Liver (tissue), 9 donors: ENCODE measurements around the gene NFATC2. TPM values are rescaled to one million over a fixed set of nuclear protein-coding genes. Genes with fewer than 3 reads are reported as not detected.

Source experiments
- DNase-seq: peaks from one replicate; pipeline ENCODE4 v3.0.0-alpha.2; 2017; ENCODE audit warnings: low spot score
- H3K27ac ChIP-seq, 2 donors: one replicate each; pipeline ENCODE4 v1.7.0; 2013; ENCODE audit warnings: inconsistent platforms in 2 of 2, low read length in 2 of 2, control low read depth in 1 of 2, low read depth in 1 of 2, mild to moderate bottlenecking in 1 of 2
- H3K27me3 ChIP-seq, 4 donors: one replicate each; pipeline versions ENCODE4 v1.6.1 to v1.7.0; 2013; ENCODE audit warnings: low read length in 3 of 4, inconsistent platforms in 1 of 4, mild to moderate bottlenecking in 1 of 4, moderate library complexity in 1 of 4; ENCODE audit not compliant: control insufficient read depth in 4 of 4, insufficient read depth in 4 of 4
- H3K36me3 ChIP-seq, 4 donors: one replicate each; pipeline versions ENCODE4 v1.6.1 to v1.7.0; 2013; ENCODE audit warnings: low read length in 3 of 4, mild to moderate bottlenecking in 3 of 4, low read depth in 1 of 4, moderate library complexity in 1 of 4; ENCODE audit not compliant: control insufficient read depth in 4 of 4, insufficient read depth in 3 of 4
- H3K4me1 ChIP-seq, 4 donors: one replicate each; pipeline versions ENCODE4 v1.6.1 to v1.7.0; 2013; ENCODE audit warnings: low read length in 3 of 4, mild to moderate bottlenecking in 3 of 4, moderate library complexity in 1 of 4; ENCODE audit not compliant: control insufficient read depth in 4 of 4, insufficient read depth in 4 of 4
- H3K4me3 ChIP-seq, 3 donors: one replicate each; pipeline versions ENCODE4 v1.6.1 to v1.7.0; 2013; ENCODE audit warnings: low read length in 3 of 3, control low read depth in 1 of 3, low read depth in 1 of 3, mild to moderate bottlenecking in 1 of 3
- H3K9ac ChIP-seq, 2 donors: one replicate each; pipeline ENCODE4 v1.7.0; 2013; ENCODE audit warnings: low read length in 2 of 2, mild to moderate bottlenecking in 2 of 2, moderate library complexity in 2 of 2, control low read depth in 1 of 2, low read depth in 1 of 2
- H3K9me3 ChIP-seq, 4 donors: one replicate each; pipeline versions ENCODE4 v1.6.1 to v1.7.0; 2013; ENCODE audit warnings: low read length in 3 of 4; ENCODE audit not compliant: control insufficient read depth in 4 of 4
- ATF3 ChIP-seq: IDR thresholded peaks from 2 replicates; pipeline ENCODE4 v1.6.1; 2016; ENCODE audit warnings: antibody characterized with exemption
- CTCF ChIP-seq: fragments of 150-350 bp; IDR thresholded peaks from 2 replicates; pipeline ENCODE4 v1.5.1; 2017; ENCODE audit warnings: improper control_type of control experiment, low read depth, low read length; ENCODE audit not compliant: missing input control
- EGR1 ChIP-seq, 2 donors: IDR thresholded peaks; 2 replicates each; pipeline ENCODE4 v1.6.1; 2016 to 2018; ENCODE audit warnings: antibody characterized with exemption in 2 of 2, low read depth in 2 of 2
- FOXA1 ChIP-seq: IDR thresholded peaks from 2 replicates; pipeline ENCODE4 v1.6.1; 2016; ENCODE audit warnings: antibody characterized with exemption
- FOXA2 ChIP-seq: IDR thresholded peaks from 2 replicates; pipeline ENCODE4 v1.6.1; 2016; ENCODE audit warnings: antibody characterized with exemption
- GABPA ChIP-seq, 2 donors: IDR thresholded peaks in 1 of 2; conservative IDR thresholded peaks in 1 of 2; 2 replicates each; pipeline ENCODE4 v1.6.1; 2016; ENCODE audit warnings: antibody characterized with exemption in 2 of 2, mild to moderate bottlenecking in 1 of 2, moderate library complexity in 1 of 2
- HNF4A ChIP-seq, 2 donors: conservative IDR thresholded peaks; 2 replicates each; pipeline ENCODE4 v1.6.1; 2016; ENCODE audit warnings: antibody characterized with exemption in 2 of 2, mild to moderate bottlenecking in 2 of 2
- HNF4G ChIP-seq: IDR thresholded peaks from 2 replicates; pipeline ENCODE4 v1.6.1; 2016; ENCODE audit warnings: antibody characterized with exemption
- JUND ChIP-seq, 2 donors: IDR thresholded peaks; 2 replicates each; pipeline ENCODE4 v1.6.1; 2016; ENCODE audit warnings: antibody characterized with exemption in 2 of 2
- MAX ChIP-seq: IDR thresholded peaks from 2 replicates; pipeline ENCODE4 v1.6.1; 2016; ENCODE audit warnings: antibody characterized with exemption
- NR2F2 ChIP-seq: IDR thresholded peaks from 2 replicates; pipeline ENCODE4 v1.6.1; 2016; ENCODE audit warnings: antibody characterized with exemption
- RAD21 ChIP-seq, 2 donors: IDR thresholded peaks; 2 replicates each; pipeline ENCODE4 v1.6.1; 2016; ENCODE audit warnings: antibody characterized with exemption in 2 of 2, mild to moderate bottlenecking in 2 of 2
- RXRA ChIP-seq, 2 donors: IDR thresholded peaks; 2 replicates each; pipeline ENCODE4 v1.6.1; 2017 to 2018; ENCODE audit warnings: antibody characterized with exemption in 2 of 2, mild to moderate bottlenecking in 1 of 2
- SP1 ChIP-seq: IDR thresholded peaks from 2 replicates; pipeline ENCODE4 v1.6.1; 2018; ENCODE audit warnings: antibody characterized with exemption, mild to moderate bottlenecking
- TAF1 ChIP-seq: conservative IDR thresholded peaks from 2 replicates; pipeline ENCODE4 v1.6.1; 2016; ENCODE audit warnings: antibody characterized with exemption, mild to moderate bottlenecking
- YY1 ChIP-seq: IDR thresholded peaks from 2 replicates; pipeline ENCODE4 v1.6.1; 2016; ENCODE audit warnings: antibody characterized with exemption, mild to moderate bottlenecking
- whole genome bisulfite sequencing: extraction: QIAGEN DNeasy Blood & Tissue Kit; methylation state at CpG from one replicate; pipeline ENCODE4 v1.1.7; 2013; 5-methylcytosine and 5-hydroxymethylcytosine counted together
- polyA plus RNA-seq, 2 donors: library from polyadenylated mRNA; stranded (reverse) in 1 of 2; unstranded in 1 of 2; fragments of 200-250 nt in 1 of 2; fragments of >200 nt in 1 of 2; fragmentation: Nextera tagmentation in 1 of 2; extraction: Ambion mirVana in 1 of 2; gene quantifications; one replicate each; pipeline versions ENCODE4 v1.2.1 to v1.2.3, GENCODE V29; 2013 to 2015
- total RNA-seq, 2 donors: library from RNA; depleted of rRNA; stranded (reverse); fragments of >200 nt; gene quantifications; one replicate each; pipeline ENCODE4 v1.2.3, GENCODE V29; 2014
- TF ChIP-seq, protein P1 (sequence below): IDR thresholded peaks from 2 replicates; pipeline ENCODE4 v1.6.1; 2016; ENCODE audit warnings: antibody characterized with exemption
- TF ChIP-seq, protein P2 (sequence below): IDR thresholded peaks from 2 replicates; pipeline ENCODE4 v1.6.1; 2016; ENCODE audit warnings: antibody characterized with exemption, mild to moderate bottlenecking
- donor health status: healthy.
- donor health status: healthy.
- donor health status: healthy.
- donor health status: healthy.
- donor health status: healthy.

The NFATC2 gene
- total and polyA plus RNA-seq, 4 donors = 1.2 to 6.7 (median 2.6) TPM

DNA sequence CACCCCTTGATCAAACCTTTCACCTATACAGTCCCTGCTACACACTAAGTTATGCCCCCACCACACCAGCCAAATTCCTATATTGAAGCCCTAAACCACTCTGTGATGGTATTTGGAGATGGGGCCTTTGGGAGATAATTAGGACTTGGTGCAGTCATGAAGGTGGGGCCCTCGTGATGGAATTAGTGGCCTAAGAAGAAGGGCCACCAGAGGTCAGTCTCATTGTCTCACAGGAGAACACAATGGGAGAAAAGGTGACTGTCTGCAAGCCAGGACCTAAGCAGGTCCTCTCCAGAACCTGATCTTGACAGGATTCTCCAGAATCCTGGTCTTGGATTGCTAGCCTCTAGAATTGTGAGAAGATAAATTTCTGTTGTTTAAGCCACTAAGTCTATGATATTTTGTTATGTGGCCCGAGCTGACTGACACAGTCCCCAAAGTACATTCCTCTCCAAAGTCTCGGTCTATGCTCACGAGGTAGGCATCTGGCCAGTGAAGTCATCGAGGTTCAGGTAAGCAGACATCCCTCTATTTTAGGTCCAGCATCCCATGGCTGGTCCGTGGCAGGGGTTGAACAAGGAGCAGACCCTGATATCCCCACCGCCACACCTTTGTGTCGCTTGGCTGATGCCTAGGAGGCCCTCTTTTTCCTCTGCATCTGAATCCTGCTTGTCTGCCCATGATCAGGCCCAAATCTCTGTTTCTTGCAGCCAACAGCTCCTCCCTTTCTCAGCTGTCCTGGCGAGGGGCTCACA is 138.9 kb downstream of the NFATC2 start:
- no peak overlapping the region for H3K4me3 ChIP-seq
- peaks cover 5 to 14% (median 6%) of the 10 kb centered on the region in 4 donors for H3K4me1 ChIP-seq
- TF ChIP-seq GABPA (IDR thresholded peaks at IDR 0.05 in 1 of 2, conservative IDR thresholded peaks at IDR 0.05 in 1 of 2) = no peak
- no peak for TF ChIP-seq FOXA1
- TF ChIP-seq HNF4A (conservative IDR thresholded peaks at IDR 0.05) = no peak
- TF ChIP-seq EGR1 (IDR thresholded peaks at IDR 0.05; ENCODE audit: low read depth in 2 of 2) = no peak
- TF ChIP-seq CTCF = no peak
- TF ChIP-seq NR2F2 = no peak
- no peak for TF ChIP-seq FOXA2
- TF ChIP-seq RXRA (IDR thresholded peaks at IDR 0.05) = no peak
- TF ChIP-seq RAD21 (IDR thresholded peaks at IDR 0.05) = no peak
- no peak for TF ChIP-seq HNF4G
- TF ChIP-seq, protein P1, sequence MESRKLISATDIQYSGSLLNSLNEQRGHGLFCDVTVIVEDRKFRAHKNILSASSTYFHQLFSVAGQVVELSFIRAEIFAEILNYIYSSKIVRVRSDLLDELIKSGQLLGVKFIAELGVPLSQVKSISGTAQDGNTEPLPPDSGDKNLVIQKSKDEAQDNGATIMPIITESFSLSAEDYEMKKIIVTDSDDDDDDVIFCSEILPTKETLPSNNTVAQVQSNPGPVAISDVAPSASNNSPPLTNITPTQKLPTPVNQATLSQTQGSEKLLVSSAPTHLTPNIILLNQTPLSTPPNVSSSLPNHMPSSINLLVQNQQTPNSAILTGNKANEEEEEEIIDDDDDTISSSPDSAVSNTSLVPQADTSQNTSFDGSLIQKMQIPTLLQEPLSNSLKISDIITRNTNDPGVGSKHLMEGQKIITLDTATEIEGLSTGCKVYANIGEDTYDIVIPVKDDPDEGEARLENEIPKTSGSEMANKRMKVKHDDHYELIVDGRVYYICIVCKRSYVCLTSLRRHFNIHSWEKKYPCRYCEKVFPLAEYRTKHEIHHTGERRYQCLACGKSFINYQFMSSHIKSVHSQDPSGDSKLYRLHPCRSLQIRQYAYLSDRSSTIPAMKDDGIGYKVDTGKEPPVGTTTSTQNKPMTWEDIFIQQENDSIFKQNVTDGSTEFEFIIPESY = no peak
- no peak for TF ChIP-seq SP1
- TF ChIP-seq TAF1 = no peak
- TF ChIP-seq ATF3 = no peak
- TF ChIP-seq MAX = no peak
- TF ChIP-seq YY1 = no peak
- TF ChIP-seq JUND (IDR thresholded peaks at IDR 0.05) = no peak
- WGBS = 94% methylated on average over 9 of the region's 9 CpGs
- H3K9ac ChIP-seq = no peak overlapping the region
- DNase-seq = no peak
- peaks cover 0 to 2% (median 0%) of the 10 kb centered on the region in 4 donors for H3K36me3 ChIP-seq
- H3K9me3 ChIP-seq = no peaks in the 10 kb centered on the region
- no peak overlapping the region for H3K27ac ChIP-seq
- H3K27me3 ChIP-seq = no peaks in the 10 kb centered on the region

- no peak overlapping the region for H3K27ac ChIP-seq
- no peak overlapping the region for H3K4me3 ChIP-seq
- WGBS = 68% methylated on average over 2 of the region's 2 CpGs
- no peak for DNase-seq
- no peaks in the 10 kb centered on the region for H3K9me3 ChIP-seq
- no peaks in the 10 kb centered on the region for H3K27me3 ChIP-seq
- H3K4me1 ChIP-seq = peaks cover 11 to 23% (median 15%) of the 10 kb centered on the region in 4 donors
- H3K9ac ChIP-seq = no peak overlapping the region
- peaks cover 0 to 4% (median under 1%) of the 10 kb centered on the region in 4 donors for H3K36me3 ChIP-seq
- TF ChIP-seq TAF1 (no peak), GABPA (IDR thresholded peaks at IDR 0.05 in 1 of 2, conservative IDR thresholded peaks at IDR 0.05 in 1 of 2) (no peak), EGR1 (IDR thresholded peaks at IDR 0.05; ENCODE audit: low read depth in 2 of 2) (no peak), FOXA2 (no peak), MAX (no peak), YY1 (no peak), SP1 (no peak), CTCF (no peak), RXRA (IDR thresholded peaks at IDR 0.05) (no peak), HNF4G (no peak), HNF4A (conservative IDR thresholded peaks at IDR 0.05) (no peak), JUND (IDR thresholded peaks at IDR 0.05) (no peak)
- TF ChIP-seq, protein P2, sequence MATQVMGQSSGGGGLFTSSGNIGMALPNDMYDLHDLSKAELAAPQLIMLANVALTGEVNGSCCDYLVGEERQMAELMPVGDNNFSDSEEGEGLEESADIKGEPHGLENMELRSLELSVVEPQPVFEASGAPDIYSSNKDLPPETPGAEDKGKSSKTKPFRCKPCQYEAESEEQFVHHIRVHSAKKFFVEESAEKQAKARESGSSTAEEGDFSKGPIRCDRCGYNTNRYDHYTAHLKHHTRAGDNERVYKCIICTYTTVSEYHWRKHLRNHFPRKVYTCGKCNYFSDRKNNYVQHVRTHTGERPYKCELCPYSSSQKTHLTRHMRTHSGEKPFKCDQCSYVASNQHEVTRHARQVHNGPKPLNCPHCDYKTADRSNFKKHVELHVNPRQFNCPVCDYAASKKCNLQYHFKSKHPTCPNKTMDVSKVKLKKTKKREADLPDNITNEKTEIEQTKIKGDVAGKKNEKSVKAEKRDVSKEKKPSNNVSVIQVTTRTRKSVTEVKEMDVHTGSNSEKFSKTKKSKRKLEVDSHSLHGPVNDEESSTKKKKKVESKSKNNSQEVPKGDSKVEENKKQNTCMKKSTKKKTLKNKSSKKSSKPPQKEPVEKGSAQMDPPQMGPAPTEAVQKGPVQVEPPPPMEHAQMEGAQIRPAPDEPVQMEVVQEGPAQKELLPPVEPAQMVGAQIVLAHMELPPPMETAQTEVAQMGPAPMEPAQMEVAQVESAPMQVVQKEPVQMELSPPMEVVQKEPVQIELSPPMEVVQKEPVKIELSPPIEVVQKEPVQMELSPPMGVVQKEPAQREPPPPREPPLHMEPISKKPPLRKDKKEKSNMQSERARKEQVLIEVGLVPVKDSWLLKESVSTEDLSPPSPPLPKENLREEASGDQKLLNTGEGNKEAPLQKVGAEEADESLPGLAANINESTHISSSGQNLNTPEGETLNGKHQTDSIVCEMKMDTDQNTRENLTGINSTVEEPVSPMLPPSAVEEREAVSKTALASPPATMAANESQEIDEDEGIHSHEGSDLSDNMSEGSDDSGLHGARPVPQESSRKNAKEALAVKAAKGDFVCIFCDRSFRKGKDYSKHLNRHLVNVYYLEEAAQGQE = no peak
- TF ChIP-seq, protein P1 = no peak
Measured at GRCh38 chr20:51402201-51402600, 140.3 kb downstream of the NFATC2 start.
